ENCODE data around the gene SMURF2. TPM values are rescaled to one million over a fixed set of nuclear protein-coding genes. Genes with fewer than 3 reads are reported as not detected.

Gene SMURF2
- 10 to 100 TPM in 8 of 9 donors, 1 to 10 TPM in 1; 8.7 to 17.5 (median 12.6) TPM for total RNA-seq
- 1 to 10 TPM; 3.6 to 7.4 TPM for polyA plus RNA-seq
- long read RNA-seq, donor 1, partial matches to known transcripts, result 7 of 16 reads
- long read RNA-seq, donor 1, other reads (novel, unspliced or antisense), result 6 of 16 reads
- long read RNA-seq, donor 2, partial matches to known transcripts, result 1 of 6 reads
- long read RNA-seq, donor 2, other reads (novel, unspliced or antisense), result 4 of 6 reads
- long read RNA-seq, donor 3, partial matches to known transcripts, result 6 of 17 reads
- long read RNA-seq, donor 3, other reads (novel, unspliced or antisense), result 7 of 17 reads

GRCh38 chr17:64661976-64662773 is at the start of gene SMURF2:
SMURF2 (minus strand) TSS chr17:64662307; CDS start chr17:64661880, 427 bp downstream.
- DNase-seq (peak; percentile 83 to 91 (median 86)), ATAC-seq (peak; percentile 83 to 98 (median 92))
- H3K27ac ChIP-seq, result peak within 1 kb of the TSS; percentile 84 to 97 (median 94)
- H3K36me3 ChIP-seq, result no peaks in the 10 kb centered on the region
- H3K4me3 ChIP-seq, result peak within 1 kb of the TSS; percentile 55 to 93 (median 80)
- intact Hi-C loops (cut with DNase I), result loop anchor here in 4 of 10 donors (5.0 to 10.0 kb wide), 4 partner anchors 63 to 75 kb away; no protein-coding TSS in a partner anchor
- H3K9me3 ChIP-seq, result no peaks in the 10 kb centered on the region
- WGBS, 4 donors, result 1% methylated on average over 45 to 95 of the region's 95 CpGs
- TF ChIP-seq POLR2A (IDR thresholded peaks at IDR 0.05), result peak; percentile 90 to 95
- TF ChIP-seq CTCF (IDR thresholded peaks at IDR 0.05), result peak in 2 of 12 donors; percentile 16 to 31
- peaks cover 0 to 43% (median 19%) of the 10 kb centered on the region in 12 donors for H3K4me1 ChIP-seq
- H3K27me3 ChIP-seq, result no peaks in the 10 kb centered on the region

- H3K27me3 ChIP-seq, result no peaks in the 10 kb centered on the region
- peaks cover 0 to 67% (median 37%) of the 10 kb centered on the region in 12 donors for H3K4me1 ChIP-seq
- H3K9me3 ChIP-seq, result no peaks in the 10 kb centered on the region
- DNase-seq (no peak), ATAC-seq (no peak)
- peak overlapping the region in 5 of 12 donors; percentile 58 to 84 (median 59) for H3K27ac ChIP-seq
- 46 to 54% (median 50%) methylated on average over 4 of the region's 4 CpGs for WGBS, 4 donors
- H3K36me3 ChIP-seq, result no peaks in the 10 kb centered on the region
- H3K4me3 ChIP-seq, result no peak overlapping the region
- TF ChIP-seq POLR2A (IDR thresholded peaks at IDR 0.05) (no peak), CTCF (IDR thresholded peaks at IDR 0.05) (no peak)
- intact Hi-C loops (cut with DNase I), result no loop called here
These were observed 47.4 kb upstream of the SMURF2 start for GRCh38 chr17:64709481-64709880.

- H3K9me3 ChIP-seq, result no peaks in the 10 kb centered on the region
- WGBS, 4 donors, result 24 to 34% (median 28%) methylated on average over 10 of the region's 10 CpGs
- intact Hi-C loops (cut with DNase I), result no loop called here
- H3K27ac ChIP-seq, result peak overlapping the region in 11 of 12 donors; percentile 41 to 79 (median 66)
- peak; percentile 90 to 97 (median 92) for DNase-seq
- no peaks in the 10 kb centered on the region for H3K36me3 ChIP-seq
- peak; percentile 67 to 97 (median 96) for ATAC-seq
- peaks cover 0 to 48% (median 31%) of the 10 kb centered on the region in 12 donors for H3K4me1 ChIP-seq
- no peaks in the 10 kb centered on the region for H3K27me3 ChIP-seq
- TF ChIP-seq POLR2A (IDR thresholded peaks at IDR 0.05), result no peak
- no peak for TF ChIP-seq CTCF (IDR thresholded peaks at IDR 0.05)
- no peak overlapping the region for H3K4me3 ChIP-seq
These were observed 45.0 kb upstream of the SMURF2 start for GRCh38 chr17:64707050-64707591.

Measured in heart left ventricle (tissue), 16 donors.